B cell (primary cell): Measurements from ENCODE around the gene FIZ1. TPM values are rescaled to one million over a fixed set of nuclear protein-coding genes. Genes with fewer than 3 reads are reported as not detected.
A peak's percentile ranks its signal among the peaks of the same experiment; 100 is the strongest.

Experiments
- ATAC-seq: fragments of 200-7000 bp; cut with Tn5 transposase; one replicate; pipeline ENCODE4 v1.10.0; 2021; ENCODE audit warnings: low read depth, mild to moderate bottlenecking, moderate number of reproducible peaks, moderate library complexity
- CTCF ChIA-PET: fragments of 350-600 bp; sonication (Branson Sonifier 250); formaldehyde crosslinking; loops from one replicate; lab custom pipeline; 2021; ENCODE audit warnings: antibody characterized with exemption, inconsistent platforms; lab: Charles Lee
- POLR2A ChIA-PET: fragments of 350-600 bp; sonication (Branson Sonifier 250); formaldehyde crosslinking; loops from one replicate; lab custom pipeline; 2021; ENCODE audit warnings: antibody characterized with exemption; lab: Charles Lee
- DNase-seq: peaks from one replicate; pipeline ENCODE4 v3.0.0; 2013
- H2AFZ ChIP-seq: 2 replicates; pipeline ENCODE4 v1.6.1; 2012; ENCODE audit warnings: mild to moderate bottlenecking, low read depth, low read length; ENCODE audit not compliant: insufficient read depth, poor library complexity, severe bottlenecking
- H3K27ac ChIP-seq, 2 donors: 1 replicate in 1 of 2; 2 replicates in 1 of 2; pipeline ENCODE4 v1.5.1; 2012 to 2013; ENCODE audit warnings: low read length in 2 of 2, mild to moderate bottlenecking in 2 of 2, moderate library complexity in 1 of 2
- H3K27me3 ChIP-seq, 4 experiments: fragments of 200-600 bp in 1 of 4; sonication (generic) in 1 of 4; replicated peaks in 1 of 4; 1 replicate in 2 of 4; 2 replicates in 2 of 4; pipeline versions ENCODE4 v1.6.1 to v1.7.0; 2013 to 2016; ENCODE audit warnings: low read length in 3 of 4, mild to moderate bottlenecking in 2 of 4, mixed read lengths in 1 of 4, moderate library complexity in 1 of 4; ENCODE audit not compliant: insufficient read depth in 4 of 4, control insufficient read depth in 3 of 4; ENCODE audit errors: control extremely low read depth in 1 of 4
- H3K36me3 ChIP-seq, 2 experiments: replicated peaks in 1 of 2; 1 replicate in 1 of 2; 2 replicates in 1 of 2; pipeline versions ENCODE4 v1.6.1 to v1.7.1; 2013; ENCODE audit warnings: low read length in 1 of 2; ENCODE audit not compliant: insufficient read depth in 2 of 2, control insufficient read depth in 1 of 2; ENCODE audit errors: control extremely low read depth in 1 of 2, extremely low read depth in 1 of 2
- H3K4me1 ChIP-seq, 2 donors: fragments of 200-600 bp in 1 of 2; sonication (generic) in 1 of 2; 1 replicate in 1 of 2; 2 replicates in 1 of 2; pipeline versions ENCODE4 v1.5.1 to v1.6.1; 2013 to 2017; ENCODE audit warnings: low read length in 2 of 2; ENCODE audit not compliant: control insufficient read depth in 2 of 2, insufficient read depth in 2 of 2
- H3K4me2 ChIP-seq: replicated peaks from 2 replicates; pipeline ENCODE3; 2012; ENCODE audit warnings: mild to moderate bottlenecking, low read depth, low read length; ENCODE audit not compliant: poor library complexity, severe bottlenecking
- H3K4me3 ChIP-seq, 5 experiments: fragments of 200-600 bp in 1 of 5; sonication (generic) in 1 of 5; 1 replicate in 3 of 5; 2 replicates in 2 of 5; pipeline versions ENCODE4 v1.5.1 to v1.7.0; 2011 to 2016; ENCODE audit warnings: low read length in 4 of 5, mild to moderate bottlenecking in 4 of 5, low read depth in 2 of 5, control low read depth in 1 of 5, moderate library complexity in 1 of 5; ENCODE audit not compliant: insufficient read depth in 1 of 5; ENCODE audit errors: control extremely low read depth in 1 of 5, extremely low read depth in 1 of 5
- H3K79me2 ChIP-seq: fragments of 200-600 bp; sonication (generic); one replicate; pipeline ENCODE4 v1.6.0; 2016; ENCODE audit warnings: low read length; ENCODE audit not compliant: control insufficient read depth, insufficient read depth
- H3K9ac ChIP-seq: fragments of 200-600 bp; sonication (generic); 2 replicates; pipeline ENCODE4 v1.6.1; 2017; ENCODE audit warnings: mild to moderate bottlenecking, low read length, moderate library complexity
- H3K9me3 ChIP-seq, 3 donors: one replicate each; pipeline versions ENCODE4 v1.6.1 to v1.7.1; 2013; ENCODE audit warnings: low read length in 2 of 3; ENCODE audit not compliant: control insufficient read depth in 2 of 3, insufficient read depth in 1 of 3; ENCODE audit errors: control extremely low read depth in 1 of 3
- H4K20me1 ChIP-seq: 2 replicates; pipeline ENCODE4 v1.6.0; 2012; ENCODE audit warnings: mild to moderate bottlenecking, low read length; ENCODE audit not compliant: insufficient read depth, control insufficient read depth, poor library complexity, severe bottlenecking
- H3K27ac Mint-ChIP-seq: one replicate; pipeline ENCODE4 v1.8.0; 2021; ENCODE audit warnings: mixed read lengths
- H3K27me3 Mint-ChIP-seq: one replicate; pipeline ENCODE4 v1.8.0; 2021; ENCODE audit warnings: mixed read lengths
- H3K4me1 Mint-ChIP-seq: one replicate; pipeline ENCODE4 v1.8.0; 2021; ENCODE audit warnings: mixed read lengths
- H3K4me3 Mint-ChIP-seq: one replicate; pipeline ENCODE4 v1.8.0; 2021; ENCODE audit warnings: mixed read lengths
- H3K9me3 Mint-ChIP-seq: one replicate; pipeline ENCODE4 v1.8.0; 2022; ENCODE audit warnings: mixed read lengths; ENCODE audit not compliant: insufficient read depth
- CTCF ChIP-seq: fragments of 200-600 bp; IDR thresholded peaks from one replicate; pipeline ENCODE4 v1.8.0; 2022; ENCODE audit warnings: antibody characterized with exemption, mild to moderate bottlenecking
- EZH2 ChIP-seq: IDR thresholded peaks from 2 replicates; pipeline ENCODE4 v1.6.1; 2012; ENCODE audit warnings: borderline replicate concordance, low read depth, mild to moderate bottlenecking, moderate library complexity, low read length; ENCODE audit not compliant: insufficient read depth, poor library complexity, severe bottlenecking
- WGBS: methylation state at CpG from one replicate; pipeline ENCODE4 v1.1.5; 2013; ENCODE audit warnings: missing lambda C conversion rate; ENCODE audit not compliant: insufficient coverage; 5-methylcytosine and 5-hydroxymethylcytosine counted together
- intact Hi-C: fragments of 100-400 bp; cut with micrococcal nuclease; formaldehyde crosslinking; loops from one replicate; pipeline ENCODE4 v1.10.0; 2022
- polyA plus RNA-seq: library from polyadenylated mRNA; depleted of rRNA; stranded (reverse); fragments of >200 nt; gene quantifications from 2 replicates; pipeline ENCODE4 v1.2.3, GENCODE V29; 2012
- total RNA-seq, 2 donors: library from RNA; stranded (reverse); fragments of 120-200 nt in 1 of 2; gene quantifications; 1 replicate in 1 of 2; 2 replicates in 1 of 2; pipeline versions ENCODE4 v1.2.3 to v1.2.4, GENCODE V29; 2013 to 2022

Gene FIZ1
- total and polyA plus RNA-seq, 2 donors (not counting 1 experiment from before 2014, with no cell fraction given): 8.0 to 26.4 TPM

GRCh38 chr19:55602104-55603001 is 3.0 kb upstream of the FIZ1 start:
- Histone ChIP-seq H3K4me1 (peaks cover 17 to 42% of the 10 kb centered on the region in 2 donors), H3K9me3 (peaks cover 0 to 8% (median 0%) of the 10 kb centered on the region in 3 donors), H3K4me3 (no peak overlapping the region), H4K20me1 (no peaks in the 10 kb centered on the region), H3K27me3 (no peaks in the 10 kb centered on the region), H3K9ac (no peak overlapping the region), H3K4me2 (no peak overlapping the region), H3K27ac (no peak overlapping the region), H2AFZ (no peak overlapping the region), H3K36me3 (no peaks in the 10 kb centered on the region), H3K79me2 (peaks cover 16% of the 10 kb centered on the region)
- intact Hi-C loops: loop anchor here (10.0 kb wide), 2 partner anchors 318 to 348 kb away; partner anchors contain the start of genes BRSK1, HSPBP1 and PPP6R1
- H3K27me3 Mint-ChIP-seq: no peaks in the 10 kb centered on the region
- TF ChIP-seq CTCF: no peak
- no peak for TF ChIP-seq EZH2
- peaks cover 43% of the 10 kb centered on the region for H3K4me1 Mint-ChIP-seq
- no peak for ATAC-seq
- WGBS: 98% methylated on average over 54 of the region's 60 CpGs
- ChIA-PET CTCF (interaction anchor here (0.9 to 1.7 kb wide), 2 partner anchors 98 to 461 kb away, joined by 3 to 6 read pairs; no protein-coding TSS in a partner anchor), POLR2A (no interaction called here)
- no peaks in the 10 kb centered on the region for H3K9me3 Mint-ChIP-seq
- H3K27ac Mint-ChIP-seq: no peak overlapping the region
- H3K4me3 Mint-ChIP-seq: peak overlapping the region; percentile 78
- no peak for DNase-seq
